DOHH2 (cell line): ENCODE results near the gene CBY1.

Experiments used
- EZH2phosphoT487 ChIP-seq: fragments of 200-600 bp; sonication (generic); IDR thresholded peaks from 2 replicates; pipeline ENCODE4 v1.6.1; 2017; ENCODE audit warnings: borderline replicate concordance, mild to moderate bottlenecking, antibody characterized with exemption, low read length, moderate library complexity, mixed read lengths
- TF ChIP-seq, protein P1 (sequence below): fragments of 200-600 bp; sonication (generic); IDR thresholded peaks from one replicate; pipeline ENCODE4 v1.5.1; 2014; ENCODE audit warnings: antibody characterized with exemption, mild to moderate bottlenecking, low read depth, low read length; ENCODE audit not compliant: poor library complexity, severe bottlenecking

DNA sequence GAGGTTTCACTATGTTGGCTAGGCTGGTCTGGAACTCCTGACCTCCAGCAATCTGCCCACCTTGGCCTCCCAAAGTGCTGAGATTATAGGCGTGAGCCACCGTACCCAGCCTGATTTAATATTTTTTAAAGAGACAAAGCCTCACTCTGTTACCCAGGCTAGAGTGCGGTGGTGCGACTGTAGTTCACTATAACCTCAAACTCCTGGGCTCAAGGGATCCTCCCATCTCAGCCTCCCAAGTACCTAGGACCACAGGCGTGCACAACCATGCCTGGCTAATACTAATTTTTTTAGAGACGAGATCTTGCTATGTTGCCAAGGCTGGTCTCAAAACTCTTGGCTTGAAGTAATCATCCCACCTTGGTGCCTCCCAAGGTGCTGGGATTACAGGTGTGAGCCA lies 62.8 kb downstream of the CBY1 start:
- TF ChIP-seq, protein P1, sequence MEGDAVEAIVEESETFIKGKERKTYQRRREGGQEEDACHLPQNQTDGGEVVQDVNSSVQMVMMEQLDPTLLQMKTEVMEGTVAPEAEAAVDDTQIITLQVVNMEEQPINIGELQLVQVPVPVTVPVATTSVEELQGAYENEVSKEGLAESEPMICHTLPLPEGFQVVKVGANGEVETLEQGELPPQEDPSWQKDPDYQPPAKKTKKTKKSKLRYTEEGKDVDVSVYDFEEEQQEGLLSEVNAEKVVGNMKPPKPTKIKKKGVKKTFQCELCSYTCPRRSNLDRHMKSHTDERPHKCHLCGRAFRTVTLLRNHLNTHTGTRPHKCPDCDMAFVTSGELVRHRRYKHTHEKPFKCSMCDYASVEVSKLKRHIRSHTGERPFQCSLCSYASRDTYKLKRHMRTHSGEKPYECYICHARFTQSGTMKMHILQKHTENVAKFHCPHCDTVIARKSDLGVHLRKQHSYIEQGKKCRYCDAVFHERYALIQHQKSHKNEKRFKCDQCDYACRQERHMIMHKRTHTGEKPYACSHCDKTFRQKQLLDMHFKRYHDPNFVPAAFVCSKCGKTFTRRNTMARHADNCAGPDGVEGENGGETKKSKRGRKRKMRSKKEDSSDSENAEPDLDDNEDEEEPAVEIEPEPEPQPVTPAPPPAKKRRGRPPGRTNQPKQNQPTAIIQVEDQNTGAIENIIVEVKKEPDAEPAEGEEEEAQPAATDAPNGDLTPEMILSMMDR = no peak
- no peak for TF ChIP-seq EZH2phosphoT487
